Heart left ventricle (tissue), 16 donors: Measurements from ENCODE around the gene ZNF341. TPM values are rescaled to one million over a fixed set of nuclear protein-coding genes. Genes with fewer than 3 reads are reported as not detected.
A peak's percentile ranks its signal among the peaks of the same experiment; 100 is the strongest.

Experiments
- ATAC-seq, 4 donors: fragments of 200-7000 bp; cut with Tn5 transposase; one replicate each; pipeline ENCODE4 v1.9.1; 2020 to 2022; ENCODE audit warnings: moderate library complexity in 4 of 4, mild to moderate bottlenecking in 3 of 4, moderate number of reproducible peaks in 1 of 4
- DNase-seq, 5 donors: peaks; one replicate each; pipeline ENCODE4 v3.0.0-alpha.2; 2020
- H3K27ac ChIP-seq, 12 donors: fragments of 200-600 bp; sonication (generic) in 4 of 12; one replicate each; pipeline versions ENCODE4 v1.5.0 to v1.8.0; 2016 to 2022; ENCODE audit warnings: mild to moderate bottlenecking in 2 of 12
- H3K27me3 ChIP-seq, 9 donors: fragments of 200-600 bp; sonication (generic) in 2 of 9; one replicate each; pipeline versions ENCODE4 v1.5.1 to v1.8.0; 2016 to 2022; ENCODE audit warnings: mild to moderate bottlenecking in 3 of 9
- H3K36me3 ChIP-seq, 9 donors: fragments of 200-600 bp; sonication (generic) in 2 of 9; one replicate each; pipeline versions ENCODE4 v1.5.0 to v1.8.0; 2018 to 2022; ENCODE audit warnings: mild to moderate bottlenecking in 2 of 9
- H3K4me1 ChIP-seq, 12 donors: fragments of 200-600 bp; sonication (generic) in 4 of 12; one replicate each; pipeline versions ENCODE4 v1.5.0 to v1.8.0; 2016 to 2022; ENCODE audit warnings: mild to moderate bottlenecking in 3 of 12
- H3K4me3 ChIP-seq, 12 donors: fragments of 200-600 bp; sonication (generic) in 4 of 12; one replicate each; pipeline versions ENCODE4 v1.5.0 to v1.8.0; 2017 to 2022; ENCODE audit warnings: mild to moderate bottlenecking in 9 of 12, moderate library complexity in 4 of 12
- H3K9me3 ChIP-seq, 12 donors: fragments of 200-600 bp; sonication (generic) in 4 of 12; one replicate each; pipeline versions ENCODE4 v1.5.0 to v1.8.0; 2016 to 2022; ENCODE audit warnings: mild to moderate bottlenecking in 1 of 12
- POLR2A ChIP-seq, 2 donors: fragments of 450-650 bp; IDR thresholded peaks; one replicate each; pipeline ENCODE4 v1.6.1; 2017; ENCODE audit warnings: antibody characterized with exemption in 2 of 2, mild to moderate bottlenecking in 2 of 2, moderate library complexity in 2 of 2
- WGBS, 4 donors: extraction: QIAGEN DNeasy Blood & Tissue Kit in 2 of 4; methylation state at CpG; one replicate each; pipeline versions ENCODE4 v1.1.5 to v1.1.7; 2013 to 2018; 5-methylcytosine and 5-hydroxymethylcytosine counted together
- intact Hi-C, 10 donors: fragments of 100-400 bp; cut with DNase I; formaldehyde crosslinking; loops; one replicate each; pipeline versions ENCODE4 v1.11.1 to v1.14.2; 2022
- polyA plus RNA-seq, 2 donors: library from polyadenylated mRNA; stranded (reverse); fragments of 200-250 nt; gene quantifications; one replicate each; pipeline ENCODE4 v1.2.3, GENCODE V29; 2013
- total RNA-seq, 9 donors: library from RNA; depleted of rRNA in 2 of 9; stranded (reverse); fragments of >200 nt in 2 of 9; fragmentation: NEBNext Ultra II Directional in 3 of 9; extraction: Animal tissue kit (Norgen Biotek cat#: 25700) in 3 of 9; gene quantifications; one replicate each; pipeline versions ENCODE4 v1.1.0 to v1.2.4, GENCODE V29; 2016 to 2023
- TF ChIP-seq, protein P1 (sequence below), 12 donors: fragments of 200-600 bp; sonication (generic) in 4 of 12; IDR thresholded peaks; one replicate each; pipeline versions ENCODE4 v1.5.0 to v1.8.0; 2018 to 2022; ENCODE audit warnings: antibody characterized with exemption in 12 of 12, mild to moderate bottlenecking in 5 of 12
- donor health status: ischemic (EF 13 %, LVEDD 7.1; RV severe dilation, severe dysfunction).
- donor health status: healthy with polysubstance abuse.
- donor health status: DM: no; HTN: yes; CAD: no.
- donor health status: DM: no; HTN: no; CAD: no.
- donor health status: ischemic (EF 25% LVEDD 6.9; RV normal size, moderate dysfunction).
- donor health status: ischemic (EF 25% LVEDD 5.7; RV mildly dilated, moderate dysfunction).
- donor health status: healthy.
- donor health status: DM: yes; HTN: yes; CAD: no.
- donor health status: ischemic (EF 35%, LVEDD 5.7; RV mildly dilated, moderate dysfunction).
- donor health status: nonischemic (EF 11% LVEDD 7.7; RV severe dilation, severe dysfunction).
- donor health status: DM: yes; HTN: yes; CAD: no.
- donor health status: PGD.
- donor health status: ischemic (EF 29% LVEDD 5.4; RV normal size, mild dysfunction).
- donor health status: nonischemic (EF 23%, LVEDD 6.1; RV moderate dilation, normal function).

Gene ZNF341
- total and polyA plus RNA-seq, 11 donors: 1.2 to 3.3 (median 1.7) TPM

GRCh38 chr20:33817411-33817810 lies 85.6 kb downstream of the ZNF341 start:
- WGBS, 4 donors: 70 to 79% (median 76%) methylated on average over 5 of the region's 5 CpGs
- Histone ChIP-seq H3K27me3 (no peaks in the 10 kb centered on the region), H3K27ac (no peak overlapping the region), H3K36me3 (peaks cover 0 to 15% (median 0%) of the 10 kb centered on the region in 9 donors), H3K9me3 (no peaks in the 10 kb centered on the region), H3K4me1 (peaks cover 4 to 94% (median 73%) of the 10 kb centered on the region in 12 donors), H3K4me3 (no peak overlapping the region)
- intact Hi-C loops: loop anchor here in 1 of 10 donors (10.0 kb wide), 1 partner anchor 177 kb away; the partner anchor contains the start of gene RALY
- DNase-seq: no peak
- no peak for TF ChIP-seq POLR2A (IDR thresholded peaks at IDR 0.05)
- TF ChIP-seq, protein P1, sequence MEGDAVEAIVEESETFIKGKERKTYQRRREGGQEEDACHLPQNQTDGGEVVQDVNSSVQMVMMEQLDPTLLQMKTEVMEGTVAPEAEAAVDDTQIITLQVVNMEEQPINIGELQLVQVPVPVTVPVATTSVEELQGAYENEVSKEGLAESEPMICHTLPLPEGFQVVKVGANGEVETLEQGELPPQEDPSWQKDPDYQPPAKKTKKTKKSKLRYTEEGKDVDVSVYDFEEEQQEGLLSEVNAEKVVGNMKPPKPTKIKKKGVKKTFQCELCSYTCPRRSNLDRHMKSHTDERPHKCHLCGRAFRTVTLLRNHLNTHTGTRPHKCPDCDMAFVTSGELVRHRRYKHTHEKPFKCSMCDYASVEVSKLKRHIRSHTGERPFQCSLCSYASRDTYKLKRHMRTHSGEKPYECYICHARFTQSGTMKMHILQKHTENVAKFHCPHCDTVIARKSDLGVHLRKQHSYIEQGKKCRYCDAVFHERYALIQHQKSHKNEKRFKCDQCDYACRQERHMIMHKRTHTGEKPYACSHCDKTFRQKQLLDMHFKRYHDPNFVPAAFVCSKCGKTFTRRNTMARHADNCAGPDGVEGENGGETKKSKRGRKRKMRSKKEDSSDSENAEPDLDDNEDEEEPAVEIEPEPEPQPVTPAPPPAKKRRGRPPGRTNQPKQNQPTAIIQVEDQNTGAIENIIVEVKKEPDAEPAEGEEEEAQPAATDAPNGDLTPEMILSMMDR (IDR thresholded peaks at IDR 0.05): no peak
- ATAC-seq: no peak

- no peaks in the 10 kb centered on the region for H3K27me3 ChIP-seq
- TF ChIP-seq, protein P1 (IDR thresholded peaks at IDR 0.05): no peak
- no peak for TF ChIP-seq POLR2A (IDR thresholded peaks at IDR 0.05)
- H3K4me1 ChIP-seq: peaks cover 4 to 93% (median 63%) of the 10 kb centered on the region in 12 donors
- DNase-seq (no peak), ATAC-seq (no peak)
- WGBS, 4 donors: 93 to 100% (median 96%) methylated on average over 1 of the region's 1 CpG
- H3K27ac ChIP-seq: no peak overlapping the region
- intact Hi-C loops: loop anchor here in 1 of 10 donors (10.0 kb wide), 1 partner anchor 175 kb away; the partner anchor contains the start of gene RALY
- peaks cover 0 to 19% (median 0%) of the 10 kb centered on the region in 9 donors for H3K36me3 ChIP-seq
- no peaks in the 10 kb centered on the region for H3K9me3 ChIP-seq
- H3K4me3 ChIP-seq: no peak overlapping the region
Observed at GRCh38 chr20:33819456-33819855, 87.7 kb downstream of the ZNF341 start.

GRCh38 chr20:33820362-33820761 lies 88.6 kb downstream of the ZNF341 start:
- ATAC-seq (peak; percentile 37 to 71 (median 60)), DNase-seq (no peak)
- Histone ChIP-seq H3K4me3 (no peak overlapping the region), H3K27me3 (no peaks in the 10 kb centered on the region), H3K36me3 (peaks cover 0 to 12% (median 0%) of the 10 kb centered on the region in 9 donors), H3K27ac (peak overlapping the region in 3 of 12 donors; percentile 13 to 43 (median 21)), H3K4me1 (peaks cover 0 to 93% (median 62%) of the 10 kb centered on the region in 12 donors), H3K9me3 (no peaks in the 10 kb centered on the region)
- no peak for TF ChIP-seq POLR2A (IDR thresholded peaks at IDR 0.05)
- TF ChIP-seq, protein P1 (IDR thresholded peaks at IDR 0.05): no peak
- WGBS, 4 donors: 60 to 76% (median 73%) methylated on average over 1 of the region's 1 CpG
- intact Hi-C loops: no loop called here

- Histone ChIP-seq H3K4me3 (no peak overlapping the region), H3K4me1 (peaks cover 0 to 93% (median 65%) of the 10 kb centered on the region in 12 donors), H3K36me3 (peaks cover 0 to 5% (median 0%) of the 10 kb centered on the region in 9 donors), H3K27ac (peak overlapping the region in 2 of 12 donors; percentile 21 to 43), H3K27me3 (no peaks in the 10 kb centered on the region), H3K9me3 (no peaks in the 10 kb centered on the region)
- intact Hi-C loops: no loop called here
- no peak for DNase-seq
- ATAC-seq: peak in 1 of 4 donors; percentile 44
- TF ChIP-seq POLR2A (IDR thresholded peaks at IDR 0.05): no peak
- TF ChIP-seq, protein P1 (IDR thresholded peaks at IDR 0.05): no peak
- 32 to 86% (median 49%) methylated on average over 4 of the region's 4 CpGs for WGBS, 4 donors
Observed at GRCh38 chr20:33821270-33821836, 89.6 kb downstream of the ZNF341 start.
